GM21619 (cell line): ENCODE data around the gene FLNA.

ENCODE experiments used
- ATAC-seq: cut with Tn5 transposase; IDR thresholded peaks from one replicate; pipeline ENCODE4 v1.9.1; 2021; ENCODE audit not compliant: unreplicated experiment

The FLNA gene

GRCh38 chrX:154360155-154360713, 14.2 kb downstream of the FLNA start:
- no peak for ATAC-seq

DNA sequence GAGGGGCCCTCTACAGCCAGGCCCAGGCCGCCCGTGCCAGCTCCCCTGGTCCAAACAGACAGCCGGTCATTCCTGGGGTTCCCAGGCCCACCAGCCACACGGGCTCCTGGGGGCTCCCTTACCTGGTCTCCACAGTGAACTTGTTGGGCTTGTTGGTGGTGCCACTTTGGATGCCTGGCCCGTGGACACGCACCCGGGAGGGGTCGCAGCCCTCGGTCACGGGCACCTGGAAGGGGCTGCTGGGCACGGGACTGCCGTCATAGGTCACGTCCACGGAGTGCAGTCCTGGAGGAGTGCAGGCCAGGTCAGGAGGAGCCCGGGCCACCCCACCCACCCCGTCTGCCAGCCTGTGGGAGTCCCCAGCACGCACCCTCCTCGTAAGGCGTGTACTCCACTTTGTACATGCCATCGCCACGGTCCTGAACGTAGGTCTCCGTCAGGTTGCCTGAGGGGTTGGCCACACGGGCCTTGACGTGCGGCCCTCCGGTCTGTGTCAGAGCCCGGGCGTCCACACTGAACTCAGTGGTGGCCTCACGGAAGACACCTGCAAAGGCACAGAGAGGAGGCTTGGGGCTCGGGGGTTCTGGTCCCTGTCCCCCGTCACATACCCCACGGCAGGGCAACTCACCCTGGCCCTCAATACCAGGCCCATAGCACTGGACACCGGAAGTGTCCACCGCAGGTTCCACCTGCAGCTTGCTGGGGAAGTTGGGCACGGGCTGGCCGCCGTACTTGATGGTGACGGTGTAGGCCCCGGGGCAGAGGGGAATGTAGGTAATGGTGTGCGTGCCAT, 14.9 kb downstream of the FLNA start:
- ATAC-seq = no peak

GRCh38 chrX:154358829-154359228, 15.6 kb downstream of the FLNA start:
- ATAC-seq = no peak

- no peak for ATAC-seq
Observed at GRCh38 chrX:154358011-154358410, 16.4 kb downstream of the FLNA start.

- ATAC-seq = no peak
Observed at GRCh38 chrX:154357205-154357604, 17.2 kb downstream of the FLNA start.

GRCh38 chrX:154356596-154356995, 17.8 kb downstream of the FLNA start:
- ATAC-seq = no peak

DNA sequence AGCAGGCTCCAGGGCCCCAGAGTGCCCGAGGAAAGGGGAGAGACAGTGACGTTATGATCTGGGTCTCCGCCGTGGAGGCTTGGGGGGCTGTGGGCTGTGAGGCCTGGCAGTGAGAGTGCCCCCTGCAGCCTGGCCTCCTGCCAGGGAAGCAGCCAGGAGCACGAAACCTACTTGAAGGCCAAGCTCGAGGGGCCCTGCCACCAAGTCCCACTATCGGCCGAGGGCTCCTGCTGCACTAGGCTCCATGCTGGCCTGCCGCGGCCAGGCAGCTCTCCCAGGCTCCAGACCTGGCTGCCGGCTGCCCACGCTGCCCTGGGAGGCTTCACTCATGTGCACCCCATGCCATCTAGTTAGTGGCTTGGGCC, 18.7 kb downstream of the FLNA start:
- no peak for ATAC-seq

DNA sequence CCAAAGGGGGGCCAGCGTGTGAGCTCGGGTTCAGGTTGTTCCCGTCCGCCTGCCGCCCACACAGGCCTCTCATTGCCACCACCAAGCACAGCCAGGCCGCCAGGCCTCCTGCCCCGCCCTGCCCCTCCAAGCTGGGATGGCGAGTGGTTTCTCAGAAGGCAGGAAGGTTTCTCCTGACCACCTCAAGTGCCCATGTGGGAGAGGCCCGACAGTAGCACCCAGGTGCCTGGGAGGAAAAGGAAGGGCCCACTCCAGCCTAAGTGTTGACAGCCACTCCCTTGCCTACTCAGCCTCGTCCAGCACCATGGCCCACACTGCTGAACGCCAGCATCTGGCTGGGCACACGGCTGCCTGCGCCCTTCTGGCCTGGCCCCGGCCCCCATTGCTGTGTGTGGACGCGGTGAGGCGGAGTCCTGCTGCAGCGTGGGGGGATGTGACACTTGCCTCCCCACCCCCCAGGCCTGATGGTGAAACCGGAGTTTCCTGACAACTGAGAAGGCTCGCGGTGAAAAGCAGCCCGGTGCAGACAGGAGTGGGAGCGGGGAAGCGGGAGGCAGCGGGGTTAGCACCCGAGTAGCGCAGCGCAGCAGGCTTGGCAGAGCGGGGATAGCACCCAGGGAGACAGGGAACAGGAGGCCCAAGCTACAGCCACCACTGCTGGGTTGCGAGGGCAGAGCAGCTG, 19.2 kb downstream of the FLNA start:
- ATAC-seq = no peak

DNA sequence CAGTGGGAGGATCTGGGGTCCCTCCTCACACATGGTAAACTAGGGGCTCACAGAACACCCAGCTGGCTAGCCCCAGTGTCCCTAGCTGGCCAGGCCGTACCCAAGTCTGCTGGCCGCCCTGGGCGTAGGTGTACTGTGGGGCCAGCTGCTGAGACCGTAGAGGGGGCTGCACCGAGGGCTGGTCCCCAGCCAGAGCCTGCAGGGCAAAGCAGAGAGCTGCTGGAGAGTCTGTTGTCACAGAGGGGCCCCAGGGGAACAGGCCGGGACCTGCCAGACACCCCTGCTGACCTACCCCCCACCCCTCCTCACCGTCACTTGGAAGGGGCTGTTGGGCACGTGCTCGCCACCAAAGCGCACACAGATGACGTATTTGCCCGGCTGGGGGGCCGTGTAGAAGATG, 19.9 kb downstream of the FLNA start:
- ATAC-seq = no peak

GRCh38 chrX:154354013-154354412, 20.4 kb downstream of the FLNA start:
- no peak for ATAC-seq

DNA sequence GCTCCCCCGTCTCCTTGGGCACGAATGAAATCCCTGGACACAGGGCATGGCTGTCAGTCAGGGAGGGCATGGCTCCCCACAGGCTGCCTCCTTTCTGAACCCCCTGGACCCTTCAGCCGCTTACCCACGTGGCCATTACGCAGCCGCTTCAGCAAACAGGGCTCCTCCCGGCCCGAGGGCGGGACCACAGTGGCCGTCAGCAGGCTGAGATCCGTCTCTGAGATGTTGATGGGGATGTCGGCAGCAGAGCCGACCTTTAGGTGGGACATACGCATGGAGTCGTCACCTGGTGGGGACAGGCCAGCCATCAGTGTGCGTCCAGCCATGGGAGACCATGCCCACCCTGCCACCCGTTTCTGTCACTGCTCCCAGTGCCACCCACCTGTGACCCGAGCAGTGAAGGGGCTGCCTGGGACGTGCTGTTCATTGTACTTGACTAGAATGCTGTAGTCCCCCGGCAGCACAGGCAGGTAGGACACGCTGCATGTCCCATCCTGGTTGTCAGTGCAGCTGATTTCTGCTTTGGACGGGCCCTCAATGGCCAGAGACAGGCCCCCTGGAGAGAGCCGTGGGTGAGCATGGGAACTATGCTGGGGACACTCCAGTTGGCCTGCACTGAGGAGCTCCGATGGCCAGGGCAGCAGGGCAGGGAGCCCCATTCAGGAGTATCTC, 21.1 kb downstream of the FLNA start:
- ATAC-seq = no peak

DNA sequence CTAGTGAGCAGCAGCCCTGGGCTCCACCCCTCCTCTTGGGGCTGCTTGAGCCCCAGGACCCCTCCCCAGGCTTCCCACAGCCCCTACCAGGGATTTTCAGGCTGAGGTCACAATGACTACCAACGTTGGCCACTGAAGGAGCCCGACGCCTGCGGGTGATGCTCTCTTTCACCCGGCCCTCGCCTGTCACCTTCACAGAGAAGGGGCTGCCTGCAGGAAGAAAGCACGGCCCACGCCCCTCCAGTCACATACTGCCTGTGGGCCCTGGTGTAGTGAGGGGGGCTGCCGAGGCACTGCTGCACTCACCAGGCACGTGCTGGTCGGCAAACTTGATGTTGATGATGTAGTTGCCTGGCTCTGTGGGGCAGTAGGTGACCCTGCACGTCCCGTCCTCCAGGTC, 22.0 kb downstream of the FLNA start:
- no peak for ATAC-seq

DNA sequence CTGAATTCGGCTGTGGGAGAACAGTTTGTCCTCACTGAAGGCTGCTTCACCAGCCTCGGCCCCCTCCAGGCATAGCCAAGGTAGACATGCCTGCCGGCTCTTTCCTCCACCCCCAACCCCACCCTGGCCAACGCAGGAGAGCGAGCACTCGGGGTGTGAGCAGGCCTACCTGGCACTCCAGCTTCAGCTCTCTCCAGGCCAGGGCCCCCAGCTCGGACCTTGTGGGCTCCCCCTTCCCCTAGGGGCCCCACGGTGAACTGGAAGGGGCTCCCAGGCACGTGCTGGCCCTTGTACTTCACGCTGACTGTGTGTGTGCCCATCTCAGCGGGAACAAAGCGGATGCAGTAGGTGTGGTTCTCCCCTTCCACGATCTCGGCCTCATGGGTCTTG, 22.4 kb downstream of the FLNA start:
- no peak for ATAC-seq

DNA sequence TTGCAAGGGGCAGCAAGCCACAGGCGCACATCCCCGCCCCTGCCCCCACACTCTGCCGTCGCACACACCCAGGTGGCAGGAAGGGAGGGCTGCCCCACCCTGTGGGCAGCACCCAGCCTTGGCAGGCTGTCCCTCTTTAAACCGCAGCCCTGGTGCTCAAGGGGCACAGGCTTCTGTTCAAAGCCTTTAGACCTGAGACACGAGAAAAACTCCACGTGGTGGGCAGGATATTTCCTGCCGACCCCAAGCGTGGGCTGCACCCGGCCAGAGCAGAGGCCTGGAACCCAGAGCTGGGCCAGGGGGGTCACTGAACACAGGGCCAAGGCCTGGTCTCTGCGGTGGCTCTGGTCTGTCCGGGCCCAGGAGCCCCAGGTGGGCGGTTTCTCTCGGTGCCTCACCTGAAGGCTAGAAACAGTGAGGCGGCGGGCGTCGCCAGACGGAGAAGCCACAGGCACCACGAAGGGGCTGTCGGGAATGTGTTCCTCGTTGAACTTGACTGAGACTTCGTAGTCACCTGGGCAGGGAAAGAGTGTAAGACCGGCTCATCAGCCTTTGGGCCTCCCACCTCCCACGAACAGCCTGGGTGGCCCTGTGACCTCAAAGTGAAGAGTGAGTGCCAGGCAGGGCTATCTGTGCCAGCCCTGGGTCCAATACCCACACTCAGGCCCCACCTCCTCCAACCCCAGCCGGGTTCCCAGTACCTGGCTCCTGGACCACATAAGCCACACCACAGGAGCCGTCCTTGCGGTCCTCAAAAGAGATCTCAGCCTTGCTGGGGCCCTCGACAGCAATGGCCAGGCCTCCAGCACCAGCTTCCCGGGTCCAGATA, 23.0 kb downstream of the FLNA start:
- no peak for ATAC-seq

GRCh38 chrX:154350429-154351182, 23.8 kb downstream of the FLNA start:
- ATAC-seq = no peak

DNA sequence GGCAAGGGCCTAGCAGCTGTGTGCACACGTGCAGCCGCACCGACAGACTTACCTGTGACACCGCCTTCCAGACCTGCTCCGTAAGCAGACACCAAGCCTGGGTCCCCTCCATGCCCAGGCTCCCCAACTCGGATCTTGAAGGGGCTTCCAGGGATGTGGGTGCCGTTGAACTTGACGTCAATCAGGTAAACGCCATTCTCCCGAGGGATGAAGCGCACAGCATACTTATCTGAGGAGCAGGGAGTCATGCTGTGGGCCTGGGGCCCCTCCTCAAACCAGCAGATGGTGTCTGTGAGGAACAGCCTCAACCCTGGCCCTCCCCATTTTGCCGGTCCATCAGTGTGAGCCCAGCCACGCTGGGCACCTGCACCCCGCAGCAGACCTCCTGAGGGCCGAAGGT, 24.5 kb downstream of the FLNA start:
- no peak for ATAC-seq

GRCh38 chrX:154349359-154349935, 25.0 kb downstream of the FLNA start:
- ATAC-seq = no peak

GRCh38 chrX:154348646-154349358, 25.6 kb downstream of the FLNA start:
- no peak for ATAC-seq

- ATAC-seq = no peak
Observed at GRCh38 chrX:154348114-154348531, 26.3 kb downstream of the FLNA start.
